ENCODE measurements around the gene SAA2.
"Not testable (repeated sequence)": the region's sequence is repeated elsewhere in the genome, so short reads cannot be mapped to it uniquely, and the experiment has no call there.

Gene SAA2

GRCh38 chr11:18246379-18247190, 1.9 kb downstream of the SAA2 start:
- peak; percentile 73 for DNase-seq

GRCh38 chr11:18245396-18245795, 3.1 kb downstream of the SAA2 start:
- no peak for DNase-seq

GRCh38 chr11:18243783-18244362, 4.6 kb downstream of the SAA2 start:
- DNase-seq: peak; percentile 88

- DNase-seq: no peak
Measured at GRCh38 chr11:18239655-18240054, 8.8 kb downstream of the SAA2 start.

- no peak for DNase-seq
Measured at GRCh38 chr11:18236664-18237356, 11.7 kb downstream of the SAA2 start, which contains the start of gene SAA4. Gene SAA4, minus strand, starts transcription at chr11:18236802. Its CDS starts 876 bp downstream, at chr11:18235926.

GRCh38 chr11:18235394-18236334, 12.8 kb downstream of the SAA2 start:
- DNase-seq: no peak

GRCh38 chr11:18233912-18234311, 14.6 kb downstream of the SAA2 start:
- no peak for DNase-seq

GRCh38 chr11:18230859-18231258, 17.6 kb downstream of the SAA2 start:
- no peak for DNase-seq

- DNase-seq: no peak
Measured at GRCh38 chr11:18229501-18229900, 19.0 kb downstream of the SAA2 start.

- DNase-seq: no peak
Measured at GRCh38 chr11:18225913-18226312, 22.6 kb downstream of the SAA2 start.

GRCh38 chr11:18223591-18224387, 24.7 kb downstream of the SAA2 start:
- DNase-seq: no peak

- DNase-seq: no peak
Measured at GRCh38 chr11:18222814-18223421, 25.6 kb downstream of the SAA2 start.

GRCh38 chr11:18221274-18221876, 27.1 kb downstream of the SAA2 start:
- DNase-seq: no peak

GRCh38 chr11:18209058-18209457, 39.4 kb downstream of the SAA2 start:
- DNase-seq: no peak

- no peak for DNase-seq
Measured at GRCh38 chr11:18204771-18205170, 43.7 kb downstream of the SAA2 start.

GRCh38 chr11:18204220-18204619, 44.2 kb downstream of the SAA2 start:
- DNase-seq: no peak

GRCh38 chr11:18203723-18204122, 44.7 kb downstream of the SAA2 start:
- DNase-seq: peak; percentile 28

- not testable (repeated sequence) for DNase-seq
Measured at GRCh38 chr11:18197738-18198137, 50.7 kb downstream of the SAA2 start.

- DNase-seq: no peak
Measured at GRCh38 chr11:18196532-18196931, 51.9 kb downstream of the SAA2 start.

All from activated CD4-positive, alpha-beta T cell treated with anti-CD3 and anti-CD28 coated beads, Interleukin-2, Interleukin-6, amounts not matched to agents 100 ng/mL and 50 ng/mL, durations not matched to agents 16 hours and 8 hours (primary cell).